Ishikawa (cell line): ENCODE data around the gene CDC42BPG.

Experiments used
- CEBPB ChIP-seq: IDR thresholded peaks from 2 replicates; pipeline ENCODE4 v1.6.1; 2012
- EP300 ChIP-seq: IDR thresholded peaks from 2 replicates; pipeline ENCODE4 v1.6.1; 2012; ENCODE audit warnings: borderline replicate concordance
- FOXM1 ChIP-seq: IDR thresholded peaks from 2 replicates; pipeline ENCODE4 v1.6.1; 2012; ENCODE audit warnings: low read depth, borderline replicate concordance
- MAX ChIP-seq: IDR thresholded peaks from 2 replicates; pipeline ENCODE4 v1.6.1; 2012
- RAD21 ChIP-seq: IDR thresholded peaks from 2 replicates; pipeline ENCODE4 v1.6.1; 2012; ENCODE audit warnings: low read depth
- REST ChIP-seq: IDR thresholded peaks from 2 replicates; pipeline ENCODE4 v1.6.1; 2012; ENCODE audit warnings: low read depth, mild to moderate bottlenecking
- TAF1 ChIP-seq: IDR thresholded peaks from 2 replicates; pipeline ENCODE4 v1.6.1; 2012; ENCODE audit warnings: low read depth, mild to moderate bottlenecking
- YY1 ChIP-seq: IDR thresholded peaks from 2 replicates; pipeline ENCODE4 v1.6.1; 2012; ENCODE audit warnings: low read depth
- TF ChIP-seq, protein P1 (sequence below): IDR thresholded peaks from 2 replicates; pipeline ENCODE4 v1.6.1; 2012

- TF ChIP-seq REST, result no peak
- TF ChIP-seq, protein P1, sequence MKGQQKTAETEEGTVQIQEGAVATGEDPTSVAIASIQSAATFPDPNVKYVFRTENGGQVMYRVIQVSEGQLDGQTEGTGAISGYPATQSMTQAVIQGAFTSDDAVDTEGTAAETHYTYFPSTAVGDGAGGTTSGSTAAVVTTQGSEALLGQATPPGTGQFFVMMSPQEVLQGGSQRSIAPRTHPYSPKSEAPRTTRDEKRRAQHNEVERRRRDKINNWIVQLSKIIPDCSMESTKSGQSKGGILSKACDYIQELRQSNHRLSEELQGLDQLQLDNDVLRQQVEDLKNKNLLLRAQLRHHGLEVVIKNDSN, result no peak
- no peak for TF ChIP-seq CEBPB
- TF ChIP-seq EP300, result no peak
- no peak for TF ChIP-seq FOXM1
- no peak for TF ChIP-seq TAF1
- no peak for TF ChIP-seq YY1
- no peak for TF ChIP-seq RAD21
- no peak for TF ChIP-seq MAX
These were observed 42.7 kb downstream of the CDC42BPG start for GRCh38 chr11:64801561-64802369.
